ENCODE measurements around the gene ADAM10.

DNA sequence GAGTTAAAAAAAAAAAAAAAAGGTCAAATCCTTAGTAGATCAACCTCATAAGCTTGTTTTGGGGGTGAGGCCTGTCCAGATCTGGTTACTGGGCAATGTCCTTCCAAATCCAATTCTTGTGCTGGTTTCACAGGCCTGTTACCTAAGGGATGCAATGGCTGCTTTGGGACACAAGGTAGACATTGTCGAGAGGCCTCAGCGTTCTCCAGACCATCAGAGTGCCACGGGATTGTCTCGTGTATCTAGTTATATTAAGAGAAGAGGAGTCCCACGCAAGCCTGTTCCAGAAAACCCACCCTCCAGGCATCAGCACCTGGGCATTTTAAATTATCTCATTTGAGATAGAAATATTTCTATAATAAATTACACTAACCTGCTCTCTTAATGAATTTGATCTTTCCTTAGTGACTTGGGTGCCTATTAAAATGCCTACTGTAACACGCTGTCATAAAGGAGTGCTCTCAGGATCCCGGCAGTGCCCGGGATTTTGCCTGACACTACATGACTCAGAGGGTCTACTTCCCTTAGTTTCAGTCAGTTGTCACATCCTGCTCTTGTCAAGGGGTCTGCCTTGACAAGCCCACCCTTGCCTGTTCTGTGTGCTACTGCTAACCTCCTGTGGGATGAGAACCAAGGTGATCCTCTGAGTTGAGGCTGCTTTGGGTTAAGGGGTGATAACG, 201.7 kb downstream of the ADAM10 start:
- TF ChIP-seq CTCF (IDR thresholded peaks at IDR 0.05), result no peak
- TF ChIP-seq POLR2A (IDR thresholded peaks at IDR 0.05), result no peak

All from Peyer's patch (tissue), 4 donors.